Loucy (cell line): ENCODE measurements around the gene ANAPC15.

Source experiments
- EZH2phosphoT487 ChIP-seq: fragments of 200-600 bp; IDR thresholded peaks from 2 replicates; pipeline ENCODE4 v1.6.1; 2018; ENCODE audit warnings: antibody characterized with exemption, mild to moderate bottlenecking, moderate library complexity, borderline replicate concordance
- TF ChIP-seq, protein P1 (sequence below): fragments of 200-600 bp; sonication (generic); conservative IDR thresholded peaks from 2 replicates; pipeline ENCODE4 v1.5.1; 2014; ENCODE audit warnings: mild to moderate bottlenecking, antibody characterized with exemption, low read length

DNA sequence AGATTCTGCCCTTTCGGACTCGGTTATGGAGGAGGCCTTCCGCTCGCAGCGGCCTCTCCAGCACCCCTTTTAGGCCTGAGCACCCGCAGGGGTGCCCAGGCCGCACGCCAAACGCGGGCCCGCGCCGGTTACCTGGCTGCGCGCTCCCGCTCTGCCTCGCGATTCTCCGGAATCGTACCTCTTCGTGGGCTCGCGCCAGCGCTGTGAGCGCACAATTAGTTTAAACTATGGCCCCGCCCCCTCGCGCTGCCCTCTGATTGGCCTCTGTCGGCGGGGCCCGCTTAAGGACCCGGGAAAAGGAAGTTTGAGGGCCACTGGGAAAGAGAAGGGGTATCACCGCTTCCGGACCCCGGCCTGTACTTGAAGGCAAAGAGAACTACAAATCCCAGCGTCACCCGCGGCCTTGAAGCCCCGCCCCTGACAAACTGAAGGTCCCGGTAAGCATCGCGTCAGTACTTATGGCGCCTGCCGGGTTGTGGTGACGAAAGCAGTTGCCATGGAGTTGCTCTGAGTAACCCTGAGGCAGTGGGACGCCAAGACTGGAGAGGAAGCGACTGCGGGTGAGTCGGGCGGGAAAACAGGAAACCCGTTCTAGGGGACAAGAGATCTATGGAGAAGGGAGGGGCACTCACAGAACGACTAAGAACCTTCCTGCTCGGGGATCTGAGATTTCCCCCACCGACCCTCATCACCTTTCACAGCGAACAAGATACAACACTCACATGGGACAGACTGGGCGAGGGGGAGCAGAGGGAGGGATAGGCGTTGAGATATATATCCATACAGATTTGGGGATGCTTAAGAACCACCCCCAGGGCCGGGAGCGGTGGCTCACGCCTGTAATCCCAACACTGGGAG lies 31.9 kb downstream of the ANAPC15 start, which contains the start of the genes LRRC51 and NUMA1:
- TF ChIP-seq, protein P1, sequence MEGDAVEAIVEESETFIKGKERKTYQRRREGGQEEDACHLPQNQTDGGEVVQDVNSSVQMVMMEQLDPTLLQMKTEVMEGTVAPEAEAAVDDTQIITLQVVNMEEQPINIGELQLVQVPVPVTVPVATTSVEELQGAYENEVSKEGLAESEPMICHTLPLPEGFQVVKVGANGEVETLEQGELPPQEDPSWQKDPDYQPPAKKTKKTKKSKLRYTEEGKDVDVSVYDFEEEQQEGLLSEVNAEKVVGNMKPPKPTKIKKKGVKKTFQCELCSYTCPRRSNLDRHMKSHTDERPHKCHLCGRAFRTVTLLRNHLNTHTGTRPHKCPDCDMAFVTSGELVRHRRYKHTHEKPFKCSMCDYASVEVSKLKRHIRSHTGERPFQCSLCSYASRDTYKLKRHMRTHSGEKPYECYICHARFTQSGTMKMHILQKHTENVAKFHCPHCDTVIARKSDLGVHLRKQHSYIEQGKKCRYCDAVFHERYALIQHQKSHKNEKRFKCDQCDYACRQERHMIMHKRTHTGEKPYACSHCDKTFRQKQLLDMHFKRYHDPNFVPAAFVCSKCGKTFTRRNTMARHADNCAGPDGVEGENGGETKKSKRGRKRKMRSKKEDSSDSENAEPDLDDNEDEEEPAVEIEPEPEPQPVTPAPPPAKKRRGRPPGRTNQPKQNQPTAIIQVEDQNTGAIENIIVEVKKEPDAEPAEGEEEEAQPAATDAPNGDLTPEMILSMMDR, result no peak
- no peak for TF ChIP-seq EZH2phosphoT487
